Mesenchymal stem cell (in vitro differentiated cells and primary cell): ENCODE results near the gene DBR1.
A peak's percentile ranks its signal among the peaks of the same experiment; 100 is the strongest.

Experiments used
- DNase-seq: peaks from one replicate; pipeline ENCODE4 v3.0.0-alpha.2; 2013
- H2AFZ ChIP-seq: one replicate; pipeline ENCODE4 v1.6.1; 2013; ENCODE audit warnings: low read depth, mild to moderate bottlenecking, control low read depth, inconsistent platforms, low read length, moderate library complexity
- H2AK5ac ChIP-seq: 2 replicates; pipeline ENCODE4 v1.6.1; 2013; ENCODE audit warnings: low read length, moderate library complexity, mild to moderate bottlenecking, inconsistent platforms; ENCODE audit not compliant: severe bottlenecking
- H2BK120ac ChIP-seq: one replicate; pipeline ENCODE4 v1.6.1; 2013; ENCODE audit warnings: low read depth, mild to moderate bottlenecking, inconsistent platforms, low read length, moderate library complexity
- H2BK12ac ChIP-seq, 2 experiments: one replicate each; pipeline ENCODE4 v1.6.1; 2013; ENCODE audit warnings: inconsistent platforms in 2 of 2, low read length in 2 of 2, mild to moderate bottlenecking in 2 of 2, moderate library complexity in 2 of 2, control low read depth in 1 of 2
- H2BK15ac ChIP-seq: one replicate; pipeline ENCODE4 v1.6.1; 2013; ENCODE audit warnings: mild to moderate bottlenecking, low read depth, inconsistent platforms; ENCODE audit not compliant: poor library complexity, severe bottlenecking
- H2BK5ac ChIP-seq: 2 replicates; pipeline ENCODE4 v1.6.1; 2013; ENCODE audit warnings: low read depth, mild to moderate bottlenecking, low read length, control low read depth, inconsistent platforms; ENCODE audit not compliant: poor library complexity, severe bottlenecking
- H3K14ac ChIP-seq, 2 experiments: one replicate each; pipeline ENCODE4 v1.6.1; 2013; ENCODE audit warnings: inconsistent platforms in 2 of 2, low read length in 2 of 2, control low read depth in 1 of 2, mild to moderate bottlenecking in 1 of 2, moderate library complexity in 1 of 2
- H3K18ac ChIP-seq, 2 experiments: one replicate each; pipeline ENCODE4 v1.6.1; 2013; ENCODE audit warnings: inconsistent platforms in 2 of 2, low read length in 2 of 2, control low read depth in 1 of 2, low read depth in 1 of 2, mild to moderate bottlenecking in 1 of 2
- H3K23ac ChIP-seq, 2 experiments: one replicate each; pipeline ENCODE4 v1.6.1; 2013; ENCODE audit warnings: inconsistent platforms in 2 of 2, low read length in 2 of 2, mild to moderate bottlenecking in 2 of 2, moderate library complexity in 2 of 2, control low read depth in 1 of 2
- H3K27ac ChIP-seq: 2 replicates; pipeline ENCODE4 v1.5.1; 2013; ENCODE audit warnings: mild to moderate bottlenecking, moderate library complexity, low read length, control low read depth, inconsistent platforms; ENCODE audit not compliant: poor library complexity, severe bottlenecking
- H3K27me3 ChIP-seq, 2 experiments: 2 replicates each; pipeline versions ENCODE4 v1.6.1 to v1.7.0; 2013; ENCODE audit warnings: low read length in 2 of 2, mild to moderate bottlenecking in 2 of 2, moderate library complexity in 2 of 2, control low read depth in 1 of 2, inconsistent platforms in 1 of 2; ENCODE audit not compliant: control insufficient read depth in 1 of 2, insufficient read depth in 1 of 2
- H3K36me3 ChIP-seq, 2 experiments: 2 replicates each; pipeline versions ENCODE4 v1.6.1 to v1.7.0; 2013; ENCODE audit warnings: low read length in 2 of 2, control low read depth in 1 of 2, inconsistent platforms in 1 of 2, low read depth in 1 of 2, mild to moderate bottlenecking in 1 of 2; ENCODE audit not compliant: insufficient read depth in 2 of 2, control insufficient read depth in 1 of 2
- H3K4ac ChIP-seq, 2 experiments: one replicate each; pipeline ENCODE4 v1.6.1; 2013; ENCODE audit warnings: inconsistent platforms in 2 of 2, low read length in 2 of 2, mild to moderate bottlenecking in 2 of 2, moderate library complexity in 2 of 2, control low read depth in 1 of 2, low read depth in 1 of 2
- H3K4me1 ChIP-seq: 2 replicates; pipeline ENCODE4 v1.6.1; 2013; ENCODE audit warnings: low read depth, low read length, control low read depth; ENCODE audit not compliant: control insufficient read depth, insufficient read depth
- H3K4me2 ChIP-seq: 2 replicates; pipeline ENCODE4 v1.6.1; 2013; ENCODE audit warnings: low read length, mild to moderate bottlenecking, inconsistent platforms; ENCODE audit not compliant: poor library complexity, severe bottlenecking
- H3K4me3 ChIP-seq, 2 experiments: 2 replicates each; pipeline versions ENCODE4 v1.5.1 to v1.7.0; 2013; ENCODE audit warnings: low read length in 2 of 2, mild to moderate bottlenecking in 2 of 2, control low read depth in 1 of 2, low read depth in 1 of 2; ENCODE audit not compliant: insufficient read depth in 1 of 2
- H3K79me1 ChIP-seq: replicated peaks from 2 replicates; pipeline ENCODE4 v1.6.1; 2013; ENCODE audit warnings: mild to moderate bottlenecking, control low read depth, low read length, inconsistent platforms; ENCODE audit not compliant: poor library complexity, severe bottlenecking
- H3K9ac ChIP-seq: 2 replicates; pipeline ENCODE4 v1.7.0; 2013; ENCODE audit warnings: mild to moderate bottlenecking, low read length, moderate library complexity
- H3K9me3 ChIP-seq: 2 replicates; pipeline ENCODE4 v1.7.0; 2013; ENCODE audit warnings: mild to moderate bottlenecking, low read length; ENCODE audit not compliant: control insufficient read depth
- H4K8ac ChIP-seq: one replicate; pipeline ENCODE4 v1.6.1; 2013; ENCODE audit warnings: inconsistent platforms, mild to moderate bottlenecking, low read length, moderate library complexity
- H4K91ac ChIP-seq: one replicate; pipeline ENCODE4 v1.6.1; 2013; ENCODE audit warnings: mild to moderate bottlenecking, low read length, inconsistent platforms
- whole genome bisulfite sequencing: methylation state at CpG from one replicate; pipeline ENCODE4 v1.1.7; 2013; ENCODE audit warnings: mixed read lengths; 5-methylcytosine and 5-hydroxymethylcytosine counted together

DBR1 gene

GRCh38 chr3:138200424-138200823 lies 25.7 kb upstream of the DBR1 start:
- Histone ChIP-seq H3K9me3 (no peaks in the 10 kb centered on the region), H3K9ac (no peak overlapping the region), H2AFZ (no peak overlapping the region), H3K23ac (no peak overlapping the region), H2BK15ac (no peak overlapping the region), H2AK5ac (no peak overlapping the region), H3K18ac (no peak overlapping the region), H3K4me1 (peaks cover 2% of the 10 kb centered on the region), H3K4me2 (no peak overlapping the region), H3K27ac (no peak overlapping the region), H4K8ac (no peak overlapping the region), H3K27me3 (no peaks in the 10 kb centered on the region), H3K4me3 (no peak overlapping the region), H3K14ac (no peak overlapping the region), H3K36me3 (no peaks in the 10 kb centered on the region), H2BK120ac (no peak overlapping the region), H2BK5ac (no peak overlapping the region), H3K4ac (no peak overlapping the region), H3K79me1 (peaks cover 6% of the 10 kb centered on the region), H2BK12ac (no peak overlapping the region), H4K91ac (no peak overlapping the region)
- WGBS = no CpG with 5 or more reads among the region's 1 CpG
- no peak for DNase-seq

- Histone ChIP-seq H3K27ac (no peak overlapping the region), H3K36me3 (no peaks in the 10 kb centered on the region), H2BK5ac (no peak overlapping the region), H3K9me3 (no peaks in the 10 kb centered on the region), H2BK12ac (no peak overlapping the region), H3K4me3 (no peak overlapping the region), H2BK15ac (no peak overlapping the region), H3K9ac (no peak overlapping the region), H3K14ac (no peak overlapping the region), H4K91ac (no peak overlapping the region), H3K4me1 (peaks cover 2% of the 10 kb centered on the region), H3K23ac (no peak overlapping the region), H3K79me1 (peaks cover 5% of the 10 kb centered on the region), H3K18ac (no peak overlapping the region), H3K4me2 (no peak overlapping the region), H2BK120ac (no peak overlapping the region), H3K27me3 (no peaks in the 10 kb centered on the region), H3K4ac (no peak overlapping the region), H2AK5ac (no peak overlapping the region), H2AFZ (no peak overlapping the region), H4K8ac (no peak overlapping the region)
- no CpG with 5 or more reads among the region's 2 CpGs for WGBS
- no peak for DNase-seq
Measured at GRCh38 chr3:138199851-138200250, 25.1 kb upstream of the DBR1 start.

GRCh38 chr3:138197524-138197923 lies 22.8 kb upstream of the DBR1 start:
- H4K91ac ChIP-seq = no peak overlapping the region
- peaks cover 0 to 2% of the 10 kb centered on the region in 2 experiments for H3K36me3 ChIP-seq
- no peaks in the 10 kb centered on the region for H3K9me3 ChIP-seq
- no peak overlapping the region for H3K14ac ChIP-seq
- no peak overlapping the region for H3K23ac ChIP-seq
- no peak overlapping the region for H3K4ac ChIP-seq
- peaks cover 3% of the 10 kb centered on the region for H3K79me1 ChIP-seq
- H3K4me3 ChIP-seq = no peak overlapping the region
- H2AFZ ChIP-seq = no peak overlapping the region
- no peak overlapping the region for H2BK5ac ChIP-seq
- DNase-seq = no peak
- no peak overlapping the region for H2BK120ac ChIP-seq
- H2BK12ac ChIP-seq = no peak overlapping the region
- H4K8ac ChIP-seq = no peak overlapping the region
- H3K27me3 ChIP-seq = no peaks in the 10 kb centered on the region
- no peak overlapping the region for H3K18ac ChIP-seq
- no CpG with 5 or more reads among the region's 1 CpG for WGBS
- no peak overlapping the region for H3K9ac ChIP-seq
- H2AK5ac ChIP-seq = no peak overlapping the region
- no peak overlapping the region for H2BK15ac ChIP-seq
- no peak overlapping the region for H3K4me2 ChIP-seq
- H3K4me1 ChIP-seq = no peaks in the 10 kb centered on the region
- no peak overlapping the region for H3K27ac ChIP-seq

- no peak overlapping the region for H3K23ac ChIP-seq
- no peaks in the 10 kb centered on the region for H3K4me1 ChIP-seq
- no peak overlapping the region for H2BK5ac ChIP-seq
- no peak overlapping the region for H3K9ac ChIP-seq
- no peak overlapping the region for H3K18ac ChIP-seq
- H4K91ac ChIP-seq = no peak overlapping the region
- H2BK15ac ChIP-seq = no peak overlapping the region
- H2BK12ac ChIP-seq = no peak overlapping the region
- no peaks in the 10 kb centered on the region for H3K9me3 ChIP-seq
- no peak overlapping the region for H3K27ac ChIP-seq
- no peak overlapping the region for H2AK5ac ChIP-seq
- no peak overlapping the region for H2AFZ ChIP-seq
- no peak overlapping the region for H3K4ac ChIP-seq
- DNase-seq = peak; percentile 51
- peaks cover 0 to 4% of the 10 kb centered on the region in 2 experiments for H3K36me3 ChIP-seq
- H3K4me3 ChIP-seq = no peak overlapping the region
- WGBS = 89% methylated on average over 5 of the region's 5 CpGs
- no peak overlapping the region for H3K4me2 ChIP-seq
- H3K79me1 ChIP-seq = peaks cover 4% of the 10 kb centered on the region
- H3K14ac ChIP-seq = no peak overlapping the region
- H3K27me3 ChIP-seq = no peaks in the 10 kb centered on the region
- H2BK120ac ChIP-seq = no peak overlapping the region
- H4K8ac ChIP-seq = no peak overlapping the region
Measured at GRCh38 chr3:138197058-138197457, 22.3 kb upstream of the DBR1 start.
